Tibial artery (tissue), 4 donors: ENCODE measurements around the gene TNFSF13B.
"Not testable (repeated sequence)": the region's sequence is repeated elsewhere in the genome, so short reads cannot be mapped to it uniquely, and the experiment has no call there.

Experiments used
- DNase-seq, 2 donors: peaks; one replicate each; pipeline ENCODE4 v3.0.0-alpha.2; 2019
- H3K27ac ChIP-seq, 2 donors: fragments of 200-600 bp; sonication (generic) in 1 of 2; 1 replicate in 1 of 2; 2 replicates in 1 of 2; pipeline ENCODE4 v1.5.1; 2018 to 2019; ENCODE audit warnings: mild to moderate bottlenecking in 1 of 2
- H3K27me3 ChIP-seq, 2 donors: fragments of 200-600 bp; sonication (generic) in 1 of 2; one replicate each; pipeline versions ENCODE4 v1.5.1 to v1.6.0; 2016 to 2019
- H3K36me3 ChIP-seq, 3 donors: fragments of 200-600 bp; sonication (generic) in 2 of 3; one replicate each; pipeline ENCODE4 v1.5.1; 2016 to 2019; ENCODE audit warnings: mild to moderate bottlenecking in 2 of 3
- H3K4me1 ChIP-seq, 4 donors: fragments of 200-600 bp; sonication (generic) in 2 of 4; 1 replicate in 3 of 4; 2 replicates in 1 of 4; pipeline ENCODE4 v1.5.1; 2016 to 2019
- H3K4me3 ChIP-seq, 2 donors: fragments of 200-600 bp; sonication (generic) in 1 of 2; 1 replicate in 1 of 2; 2 replicates in 1 of 2; pipeline ENCODE4 v1.5.1; 2018 to 2019; ENCODE audit warnings: mild to moderate bottlenecking in 2 of 2
- H3K9me3 ChIP-seq, 3 donors: fragments of 200-600 bp; sonication (generic) in 1 of 3; one replicate each; pipeline ENCODE4 v1.5.1; 2016 to 2019
- intact Hi-C: fragments of 100-400 bp; cut with DNase I; formaldehyde crosslinking; loops from one replicate; pipeline ENCODE4 v1.15.0; 2023; ENCODE audit warnings: low total_unique reads
- TF ChIP-seq, protein P1 (sequence below), 2 experiments: fragments of 200-600 bp in 1 of 2; fragments of 450-650 bp in 1 of 2; IDR thresholded peaks; one replicate each; pipeline ENCODE4 v1.5.1; 2017 to 2019; ENCODE audit warnings: antibody characterized with exemption in 2 of 2, mild to moderate bottlenecking in 1 of 2, moderate library complexity in 1 of 2

The TNFSF13B gene

DNA sequence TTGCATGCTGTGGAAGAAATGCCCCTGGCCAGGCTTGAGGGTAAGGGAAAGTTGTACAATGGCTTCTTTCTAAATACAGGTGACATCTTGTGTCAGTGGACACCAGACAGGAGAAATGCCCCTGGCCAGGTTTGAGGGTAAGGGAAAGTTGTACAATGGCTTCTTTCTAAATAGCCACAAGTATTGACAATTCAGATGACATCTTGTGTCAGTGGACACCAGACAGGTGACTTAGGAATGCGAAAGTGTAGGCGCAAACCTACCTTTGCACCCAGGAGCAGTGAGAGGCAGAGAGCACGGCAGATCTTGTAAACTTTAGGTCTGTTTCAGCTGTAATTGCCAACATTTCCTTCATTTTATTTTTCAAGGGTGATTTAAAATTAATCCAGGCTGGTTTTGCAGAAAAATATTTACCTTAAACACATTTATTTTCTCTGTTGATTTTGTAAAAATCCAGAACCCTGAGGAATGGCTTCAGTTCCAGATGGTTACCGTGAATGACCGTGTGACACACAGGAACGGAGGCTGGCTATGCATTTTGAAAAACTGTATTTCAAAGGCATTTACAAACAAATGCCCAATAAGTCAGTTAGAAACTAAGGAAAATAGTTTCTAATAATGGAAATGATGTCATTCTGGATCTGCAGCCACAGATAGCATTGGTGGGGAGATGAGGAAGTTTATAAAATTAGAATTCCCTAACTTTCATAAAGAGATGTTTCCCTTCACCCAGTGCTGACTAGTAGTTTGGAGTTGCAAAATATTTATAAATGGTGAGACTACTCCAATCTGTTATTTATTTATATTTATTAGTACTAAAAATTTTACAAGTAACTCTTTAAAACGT is 34.9 kb downstream of the TNFSF13B start:
- TF ChIP-seq, protein P1, sequence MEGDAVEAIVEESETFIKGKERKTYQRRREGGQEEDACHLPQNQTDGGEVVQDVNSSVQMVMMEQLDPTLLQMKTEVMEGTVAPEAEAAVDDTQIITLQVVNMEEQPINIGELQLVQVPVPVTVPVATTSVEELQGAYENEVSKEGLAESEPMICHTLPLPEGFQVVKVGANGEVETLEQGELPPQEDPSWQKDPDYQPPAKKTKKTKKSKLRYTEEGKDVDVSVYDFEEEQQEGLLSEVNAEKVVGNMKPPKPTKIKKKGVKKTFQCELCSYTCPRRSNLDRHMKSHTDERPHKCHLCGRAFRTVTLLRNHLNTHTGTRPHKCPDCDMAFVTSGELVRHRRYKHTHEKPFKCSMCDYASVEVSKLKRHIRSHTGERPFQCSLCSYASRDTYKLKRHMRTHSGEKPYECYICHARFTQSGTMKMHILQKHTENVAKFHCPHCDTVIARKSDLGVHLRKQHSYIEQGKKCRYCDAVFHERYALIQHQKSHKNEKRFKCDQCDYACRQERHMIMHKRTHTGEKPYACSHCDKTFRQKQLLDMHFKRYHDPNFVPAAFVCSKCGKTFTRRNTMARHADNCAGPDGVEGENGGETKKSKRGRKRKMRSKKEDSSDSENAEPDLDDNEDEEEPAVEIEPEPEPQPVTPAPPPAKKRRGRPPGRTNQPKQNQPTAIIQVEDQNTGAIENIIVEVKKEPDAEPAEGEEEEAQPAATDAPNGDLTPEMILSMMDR (IDR thresholded peaks at IDR 0.05) = no peak
- DNase-seq = no peak
- Histone ChIP-seq H3K4me1 (peaks cover 0 to 7% (median 0%) of the 10 kb centered on the region in 4 donors), H3K4me3 (no peak overlapping the region), H3K9me3 (no peaks in the 10 kb centered on the region), H3K27me3 (no peaks in the 10 kb centered on the region), H3K27ac (no peak overlapping the region), H3K36me3 (no peaks in the 10 kb centered on the region)
- intact Hi-C loops = no loop called here

DNA sequence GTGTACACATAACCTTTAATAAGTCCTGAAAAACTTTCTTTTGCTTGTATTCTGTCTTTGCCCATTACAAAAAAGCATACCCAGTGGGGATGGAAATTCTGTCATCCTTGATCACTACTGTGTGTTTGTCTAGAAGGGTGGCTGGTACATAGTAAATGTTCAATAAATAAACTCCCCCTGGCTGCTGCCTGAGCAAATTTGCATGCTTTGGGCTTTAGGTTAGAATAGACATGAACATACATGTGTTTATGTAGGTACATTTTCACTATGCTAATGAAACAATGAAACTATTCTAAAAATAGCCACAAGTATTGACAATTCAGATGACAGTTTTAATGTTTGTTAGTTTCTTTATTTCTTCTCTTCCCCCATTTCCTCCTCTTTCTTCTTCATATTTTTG is 36.1 kb downstream of the TNFSF13B start:
- TF ChIP-seq, protein P1 (IDR thresholded peaks at IDR 0.05) = no peak
- H3K36me3 ChIP-seq = no peaks in the 10 kb centered on the region
- no peak for DNase-seq
- no peaks in the 10 kb centered on the region for H3K27me3 ChIP-seq
- peaks cover 0 to 7% (median 0%) of the 10 kb centered on the region in 4 donors for H3K4me1 ChIP-seq
- no peak overlapping the region for H3K27ac ChIP-seq
- H3K9me3 ChIP-seq = no peaks in the 10 kb centered on the region
- no peak overlapping the region for H3K4me3 ChIP-seq
- intact Hi-C loops = no loop called here

DNA sequence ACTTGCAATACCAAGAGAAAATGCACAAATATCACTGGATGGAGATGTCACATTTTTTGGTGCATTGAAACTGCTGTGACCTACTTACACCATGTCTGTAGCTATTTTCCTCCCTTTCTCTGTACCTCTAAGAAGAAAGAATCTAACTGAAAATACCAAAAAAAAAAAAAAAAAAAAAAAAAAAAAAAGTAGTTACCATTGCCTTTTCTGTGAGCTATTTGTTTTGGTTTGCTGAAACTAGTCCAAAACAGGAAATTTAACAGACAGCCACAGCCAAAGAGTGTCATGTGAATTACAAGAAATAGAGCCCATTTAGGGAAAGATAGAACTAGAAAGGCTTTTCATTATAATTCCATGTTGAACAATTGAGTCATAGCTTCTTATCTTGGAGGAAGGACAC is 37.3 kb downstream of the TNFSF13B start:
- Histone ChIP-seq H3K36me3 (no peaks in the 10 kb centered on the region), H3K9me3 (no peaks in the 10 kb centered on the region), H3K4me1 (peaks cover 0 to 7% (median 0%) of the 10 kb centered on the region in 4 donors), H3K4me3 (no peak overlapping the region), H3K27ac (no peak overlapping the region), H3K27me3 (no peaks in the 10 kb centered on the region)
- no peak for DNase-seq
- intact Hi-C loops = no loop called here
- TF ChIP-seq, protein P1 (IDR thresholded peaks at IDR 0.05) = no peak

DNA sequence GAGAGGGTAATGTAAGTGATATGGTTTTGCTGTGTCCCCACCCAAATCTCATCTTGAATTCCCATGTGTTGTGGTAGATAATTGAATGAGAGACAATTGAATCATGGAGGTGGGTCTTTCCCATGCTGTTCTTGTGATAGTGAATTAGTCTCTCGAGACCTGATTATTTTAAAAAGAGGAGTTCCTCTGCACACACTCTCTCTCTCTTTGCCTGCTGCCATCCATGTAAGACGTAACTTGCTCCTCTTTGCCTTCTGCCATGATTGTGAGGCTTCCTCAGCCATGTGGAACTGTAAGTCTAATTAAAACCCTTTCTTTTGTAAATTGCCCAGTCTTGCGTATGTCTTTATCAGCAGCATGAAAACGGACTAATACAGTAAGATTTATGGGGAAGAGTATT is 42.1 kb downstream of the TNFSF13B start:
- H3K4me1 ChIP-seq, H3K27ac ChIP-seq, H3K36me3 ChIP-seq, H3K4me3 ChIP-seq, intact Hi-C loops, DNase-seq, H3K9me3 ChIP-seq, H3K27me3 ChIP-seq: not testable (repeated sequence)

DNA sequence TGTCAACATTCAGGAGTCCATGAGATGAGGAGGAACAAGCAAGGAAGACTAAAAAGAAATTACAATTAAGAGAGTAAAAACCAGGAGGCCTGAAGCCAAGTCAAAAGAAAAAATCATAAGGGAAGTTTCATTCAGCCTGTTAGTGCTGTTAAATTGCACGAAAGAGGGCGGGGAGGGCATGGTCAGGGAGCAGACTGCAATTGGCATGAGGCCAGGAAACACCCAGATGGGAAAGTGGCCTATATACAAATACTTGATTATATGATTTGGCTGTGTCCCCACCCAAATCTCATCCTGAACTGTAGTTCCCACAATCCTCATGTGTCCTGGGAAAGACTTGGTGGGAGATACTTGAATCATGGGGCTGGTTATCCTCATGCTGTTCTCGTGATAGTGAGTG is 43.9 kb downstream of the TNFSF13B start:
- Histone ChIP-seq H3K36me3 (no peaks in the 10 kb centered on the region), H3K9me3 (no peaks in the 10 kb centered on the region), H3K4me1 (no peaks in the 10 kb centered on the region), H3K4me3 (no peak overlapping the region), H3K27me3 (no peaks in the 10 kb centered on the region), H3K27ac (no peak overlapping the region)
- TF ChIP-seq, protein P1 (IDR thresholded peaks at IDR 0.05) = no peak
- intact Hi-C loops = no loop called here
- no peak for DNase-seq

DNA sequence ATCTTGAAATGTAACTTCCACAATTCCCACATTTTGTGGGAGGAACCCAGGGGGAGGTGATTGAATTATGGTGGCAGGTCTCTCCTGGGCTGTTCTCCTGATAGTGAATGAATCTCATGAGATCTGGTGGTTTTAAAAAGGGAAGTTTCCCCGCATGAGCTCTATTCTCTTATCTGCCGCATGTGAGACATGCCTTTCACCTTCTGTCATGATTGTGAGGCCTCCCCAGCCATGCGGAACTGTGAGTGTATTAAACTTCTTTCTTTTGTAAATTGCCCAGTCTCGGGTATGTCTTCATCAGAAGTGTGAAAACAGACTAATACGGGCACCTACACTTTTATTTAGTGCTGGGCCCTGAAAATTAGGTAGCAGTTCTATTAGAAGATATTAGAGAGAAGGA is 45.8 kb downstream of the TNFSF13B start:
- H3K4me1 ChIP-seq = no peaks in the 10 kb centered on the region
- H3K4me3 ChIP-seq = no peak overlapping the region
- H3K27me3 ChIP-seq = no peaks in the 10 kb centered on the region
- H3K9me3 ChIP-seq = no peaks in the 10 kb centered on the region
- TF ChIP-seq, protein P1 (IDR thresholded peaks at IDR 0.05) = no peak
- no peaks in the 10 kb centered on the region for H3K36me3 ChIP-seq
- no peak for DNase-seq
- intact Hi-C loops = no loop called here
- no peak overlapping the region for H3K27ac ChIP-seq
